OCI-LY1 (cell line): ENCODE results near the gene SCAMP2.

Experiments used
- CTCF ChIP-seq: fragments of 200-600 bp; sonication (generic), shearing (Covaris generic); IDR thresholded peaks from 2 replicates; pipeline ENCODE4 v1.5.1; 2017; ENCODE audit warnings: mild to moderate bottlenecking, antibody characterized with exemption, low read length, moderate library complexity, mixed read lengths
- EZH2 ChIP-seq: fragments of 200-600 bp; sonication (generic), shearing (Covaris generic); IDR thresholded peaks from 2 replicates; pipeline ENCODE4 v1.8.0; 2017; ENCODE audit warnings: borderline replicate concordance, mixed run types, mild to moderate bottlenecking, antibody characterized with exemption, low read length, moderate library complexity, mixed read lengths

DNA sequence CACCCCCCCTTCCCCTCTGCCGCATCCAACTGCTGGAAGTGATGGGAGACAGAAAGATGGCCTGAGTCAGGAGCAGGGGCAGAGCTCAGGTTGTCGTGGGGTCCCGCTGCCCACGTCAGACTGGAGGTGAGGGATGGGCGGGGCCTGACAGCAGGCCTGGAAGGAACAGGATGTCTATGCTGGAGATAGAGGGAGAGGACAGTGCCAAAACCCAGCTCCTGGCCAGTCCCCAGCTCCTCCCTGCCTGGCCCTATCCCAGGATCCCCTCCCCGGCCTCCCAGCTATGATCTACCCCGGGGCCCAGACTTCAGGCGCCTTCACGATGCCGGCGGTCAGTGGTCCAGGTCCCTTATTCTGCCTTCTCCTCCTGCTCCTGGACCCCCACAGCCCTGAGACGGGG, 60.6 kb downstream of the SCAMP2 start, which contains the start of gene LMAN1L:
- TF ChIP-seq EZH2: no peak
- TF ChIP-seq CTCF: no peak
